Measurements from ENCODE around the gene NOTCH4.
A peak's percentile ranks its signal among the peaks of the same experiment; 100 is the strongest.

The NOTCH4 gene

DNA sequence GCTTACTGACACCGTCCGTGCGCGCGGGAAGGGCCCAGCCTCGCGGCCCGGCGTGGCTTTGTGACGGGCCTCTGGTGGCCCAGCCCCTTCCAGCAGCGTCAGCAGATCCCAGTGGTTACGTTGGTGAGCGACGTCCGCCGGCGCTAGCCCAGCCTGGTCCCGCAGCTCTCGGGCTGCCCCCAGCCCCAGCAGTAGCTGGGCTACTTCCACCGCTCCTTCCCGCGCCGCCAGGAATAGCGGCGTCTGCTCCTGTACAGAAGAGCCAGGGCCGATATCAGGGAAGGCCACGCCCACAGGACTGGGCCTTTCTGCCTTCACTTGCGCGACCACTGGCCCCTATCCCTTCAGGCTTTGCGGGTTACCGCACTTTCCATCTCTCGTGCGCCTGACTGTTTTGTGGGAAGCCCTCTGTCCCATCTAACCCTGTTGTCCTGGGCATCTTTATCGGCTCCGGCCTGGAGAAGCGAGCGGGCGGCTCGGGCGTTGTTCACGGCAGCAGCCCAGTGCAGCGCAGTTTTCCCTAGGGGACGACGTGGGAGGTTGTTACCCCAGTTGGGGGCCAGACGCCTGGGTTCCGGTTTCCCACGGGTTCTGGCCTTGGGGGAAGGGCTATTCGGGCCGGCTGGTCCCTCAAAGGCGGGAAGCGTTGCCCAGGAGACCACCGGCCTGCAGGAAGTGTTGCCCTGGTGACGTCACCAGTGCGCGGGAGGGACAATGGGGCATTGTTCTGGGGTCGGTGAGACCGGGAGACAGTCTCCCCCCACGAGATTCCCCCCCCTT is 27.8 kb downstream of the NOTCH4 start (continued):
- TF ChIP-seq, protein P1, sequence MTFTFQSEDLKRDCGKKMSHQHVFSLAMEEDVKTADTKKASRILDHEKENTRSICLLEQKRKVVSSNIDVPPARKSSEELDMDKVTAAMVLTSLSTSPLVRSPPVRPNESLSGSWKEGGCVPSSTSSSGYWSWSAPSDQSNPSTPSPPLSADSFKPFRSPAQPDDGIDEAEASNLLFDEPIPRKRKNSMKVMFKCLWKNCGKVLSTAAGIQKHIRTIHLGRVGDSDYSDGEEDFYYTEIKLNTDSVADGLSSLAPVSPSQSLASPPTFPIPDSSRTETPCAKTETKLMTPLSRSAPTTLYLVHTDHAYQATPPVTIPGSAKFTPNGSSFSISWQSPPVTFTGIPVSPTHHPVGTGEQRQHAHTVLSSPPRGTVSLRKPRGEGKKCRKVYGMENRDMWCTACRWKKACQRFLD (tag by site-specific recombination; IDR thresholded peaks at IDR 0.05), result no peak
- peak; percentile 43; the same call in 1 of the 2 replicates for TF ChIP-seq ZSCAN30 (tag by site-specific recombination; IDR thresholded peaks at IDR 0.05)
- no peak for TF ChIP-seq ZNF837 (tag by site-specific recombination; IDR thresholded peaks at IDR 0.05)
- TF ChIP-seq ZNF221 (tag by site-specific recombination; IDR thresholded peaks at IDR 0.05; ENCODE audit: borderline replicate concordance), result no peak
- no peak for TF ChIP-seq GLI2 (tag by site-specific recombination; IDR thresholded peaks at IDR 0.05; ENCODE audit: borderline replicate concordance, low read depth)
- TF ChIP-seq, protein P2, sequence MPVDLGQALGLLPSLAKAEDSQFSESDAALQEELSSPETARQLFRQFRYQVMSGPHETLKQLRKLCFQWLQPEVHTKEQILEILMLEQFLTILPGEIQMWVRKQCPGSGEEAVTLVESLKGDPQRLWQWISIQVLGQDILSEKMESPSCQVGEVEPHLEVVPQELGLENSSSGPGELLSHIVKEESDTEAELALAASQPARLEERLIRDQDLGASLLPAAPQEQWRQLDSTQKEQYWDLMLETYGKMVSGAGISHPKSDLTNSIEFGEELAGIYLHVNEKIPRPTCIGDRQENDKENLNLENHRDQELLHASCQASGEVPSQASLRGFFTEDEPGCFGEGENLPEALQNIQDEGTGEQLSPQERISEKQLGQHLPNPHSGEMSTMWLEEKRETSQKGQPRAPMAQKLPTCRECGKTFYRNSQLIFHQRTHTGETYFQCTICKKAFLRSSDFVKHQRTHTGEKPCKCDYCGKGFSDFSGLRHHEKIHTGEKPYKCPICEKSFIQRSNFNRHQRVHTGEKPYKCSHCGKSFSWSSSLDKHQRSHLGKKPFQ (tag by site-specific recombination; IDR thresholded peaks at IDR 0.05), result 0 out of 2 replicates have a peak, but pooled peaks have one; percentile 21
- TF ChIP-seq GLIS2 (tag by site-specific recombination; IDR thresholded peaks at IDR 0.05), result peak; percentile 94
- TF ChIP-seq HOXA7 (CRISPR knock-in tag; IDR thresholded peaks at IDR 0.05; ENCODE audit: borderline replicate concordance), result no peak
- no peak for TF ChIP-seq SCRT2 (tag by site-specific recombination; IDR thresholded peaks at IDR 0.05)
- no peak for TF ChIP-seq ZNF350 (tag by site-specific recombination; IDR thresholded peaks at IDR 0.05)
- no peak for TF ChIP-seq ZNF791 (tag by site-specific recombination; IDR thresholded peaks at IDR 0.05)
- TF ChIP-seq, protein P3, sequence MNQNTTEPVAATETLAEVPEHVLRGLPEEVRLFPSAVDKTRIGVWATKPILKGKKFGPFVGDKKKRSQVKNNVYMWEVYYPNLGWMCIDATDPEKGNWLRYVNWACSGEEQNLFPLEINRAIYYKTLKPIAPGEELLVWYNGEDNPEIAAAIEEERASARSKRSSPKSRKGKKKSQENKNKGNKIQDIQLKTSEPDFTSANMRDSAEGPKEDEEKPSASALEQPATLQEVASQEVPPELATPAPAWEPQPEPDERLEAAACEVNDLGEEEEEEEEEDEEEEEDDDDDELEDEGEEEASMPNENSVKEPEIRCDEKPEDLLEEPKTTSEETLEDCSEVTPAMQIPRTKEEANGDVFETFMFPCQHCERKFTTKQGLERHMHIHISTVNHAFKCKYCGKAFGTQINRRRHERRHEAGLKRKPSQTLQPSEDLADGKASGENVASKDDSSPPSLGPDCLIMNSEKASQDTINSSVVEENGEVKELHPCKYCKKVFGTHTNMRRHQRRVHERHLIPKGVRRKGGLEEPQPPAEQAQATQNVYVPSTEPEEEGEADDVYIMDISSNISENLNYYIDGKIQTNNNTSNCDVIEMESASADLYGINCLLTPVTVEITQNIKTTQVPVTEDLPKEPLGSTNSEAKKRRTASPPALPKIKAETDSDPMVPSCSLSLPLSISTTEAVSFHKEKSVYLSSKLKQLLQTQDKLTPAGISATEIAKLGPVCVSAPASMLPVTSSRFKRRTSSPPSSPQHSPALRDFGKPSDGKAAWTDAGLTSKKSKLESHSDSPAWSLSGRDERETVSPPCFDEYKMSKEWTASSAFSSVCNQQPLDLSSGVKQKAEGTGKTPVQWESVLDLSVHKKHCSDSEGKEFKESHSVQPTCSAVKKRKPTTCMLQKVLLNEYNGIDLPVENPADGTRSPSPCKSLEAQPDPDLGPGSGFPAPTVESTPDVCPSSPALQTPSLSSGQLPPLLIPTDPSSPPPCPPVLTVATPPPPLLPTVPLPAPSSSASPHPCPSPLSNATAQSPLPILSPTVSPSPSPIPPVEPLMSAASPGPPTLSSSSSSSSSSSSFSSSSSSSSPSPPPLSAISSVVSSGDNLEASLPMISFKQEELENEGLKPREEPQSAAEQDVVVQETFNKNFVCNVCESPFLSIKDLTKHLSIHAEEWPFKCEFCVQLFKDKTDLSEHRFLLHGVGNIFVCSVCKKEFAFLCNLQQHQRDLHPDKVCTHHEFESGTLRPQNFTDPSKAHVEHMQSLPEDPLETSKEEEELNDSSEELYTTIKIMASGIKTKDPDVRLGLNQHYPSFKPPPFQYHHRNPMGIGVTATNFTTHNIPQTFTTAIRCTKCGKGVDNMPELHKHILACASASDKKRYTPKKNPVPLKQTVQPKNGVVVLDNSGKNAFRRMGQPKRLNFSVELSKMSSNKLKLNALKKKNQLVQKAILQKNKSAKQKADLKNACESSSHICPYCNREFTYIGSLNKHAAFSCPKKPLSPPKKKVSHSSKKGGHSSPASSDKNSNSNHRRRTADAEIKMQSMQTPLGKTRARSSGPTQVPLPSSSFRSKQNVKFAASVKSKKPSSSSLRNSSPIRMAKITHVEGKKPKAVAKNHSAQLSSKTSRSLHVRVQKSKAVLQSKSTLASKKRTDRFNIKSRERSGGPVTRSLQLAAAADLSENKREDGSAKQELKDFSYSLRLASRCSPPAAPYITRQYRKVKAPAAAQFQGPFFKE (tag by site-specific recombination; IDR thresholded peaks at IDR 0.05; ENCODE audit: borderline replicate concordance), result no peak
- TF ChIP-seq, protein P4, sequence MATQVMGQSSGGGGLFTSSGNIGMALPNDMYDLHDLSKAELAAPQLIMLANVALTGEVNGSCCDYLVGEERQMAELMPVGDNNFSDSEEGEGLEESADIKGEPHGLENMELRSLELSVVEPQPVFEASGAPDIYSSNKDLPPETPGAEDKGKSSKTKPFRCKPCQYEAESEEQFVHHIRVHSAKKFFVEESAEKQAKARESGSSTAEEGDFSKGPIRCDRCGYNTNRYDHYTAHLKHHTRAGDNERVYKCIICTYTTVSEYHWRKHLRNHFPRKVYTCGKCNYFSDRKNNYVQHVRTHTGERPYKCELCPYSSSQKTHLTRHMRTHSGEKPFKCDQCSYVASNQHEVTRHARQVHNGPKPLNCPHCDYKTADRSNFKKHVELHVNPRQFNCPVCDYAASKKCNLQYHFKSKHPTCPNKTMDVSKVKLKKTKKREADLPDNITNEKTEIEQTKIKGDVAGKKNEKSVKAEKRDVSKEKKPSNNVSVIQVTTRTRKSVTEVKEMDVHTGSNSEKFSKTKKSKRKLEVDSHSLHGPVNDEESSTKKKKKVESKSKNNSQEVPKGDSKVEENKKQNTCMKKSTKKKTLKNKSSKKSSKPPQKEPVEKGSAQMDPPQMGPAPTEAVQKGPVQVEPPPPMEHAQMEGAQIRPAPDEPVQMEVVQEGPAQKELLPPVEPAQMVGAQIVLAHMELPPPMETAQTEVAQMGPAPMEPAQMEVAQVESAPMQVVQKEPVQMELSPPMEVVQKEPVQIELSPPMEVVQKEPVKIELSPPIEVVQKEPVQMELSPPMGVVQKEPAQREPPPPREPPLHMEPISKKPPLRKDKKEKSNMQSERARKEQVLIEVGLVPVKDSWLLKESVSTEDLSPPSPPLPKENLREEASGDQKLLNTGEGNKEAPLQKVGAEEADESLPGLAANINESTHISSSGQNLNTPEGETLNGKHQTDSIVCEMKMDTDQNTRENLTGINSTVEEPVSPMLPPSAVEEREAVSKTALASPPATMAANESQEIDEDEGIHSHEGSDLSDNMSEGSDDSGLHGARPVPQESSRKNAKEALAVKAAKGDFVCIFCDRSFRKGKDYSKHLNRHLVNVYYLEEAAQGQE (tag by site-specific recombination; IDR thresholded peaks at IDR 0.05), result peak; percentile 33
- TF ChIP-seq ZFP37 (tag by site-specific recombination; IDR thresholded peaks at IDR 0.05), result peak; percentile 85
- TF ChIP-seq ZNF677 (tag by site-specific recombination; IDR thresholded peaks at IDR 0.05), result no peak
- TF ChIP-seq ZNF121 (tag by site-specific recombination; IDR thresholded peaks at IDR 0.05), result peak; percentile 10; the same call in 1 of the 2 replicates
- peak; percentile 63; the same call in 1 of the 2 replicates for TF ChIP-seq EGR2 (tag by site-specific recombination; IDR thresholded peaks at IDR 0.05; ENCODE audit: low read depth)
- no peak for TF ChIP-seq MZF1 (tag by site-specific recombination; IDR thresholded peaks at IDR 0.05; ENCODE audit: borderline replicate concordance)
- TF ChIP-seq ZNF626 (tag by site-specific recombination; IDR thresholded peaks at IDR 0.05), result no peak
- no peak for TF ChIP-seq ZNF555 (tag by site-specific recombination; conservative IDR thresholded peaks at IDR 0.05)
- no peak; the same call in none of the 2 replicates for TF ChIP-seq ZNF561 (tag by site-specific recombination; IDR thresholded peaks at IDR 0.05; ENCODE audit: borderline replicate concordance)
- TF ChIP-seq REPIN1 (tag by site-specific recombination; IDR thresholded peaks at IDR 0.05; ENCODE audit: low read depth), result peak; percentile 82
- TF ChIP-seq ZNF311 (tag by site-specific recombination; IDR thresholded peaks at IDR 0.05; ENCODE audit: borderline replicate concordance), result no peak
- TF ChIP-seq ZNF658 (tag by site-specific recombination; IDR thresholded peaks at IDR 0.05), result no peak
- TF ChIP-seq ZNF701 (tag by site-specific recombination; IDR thresholded peaks at IDR 0.05), result no peak
- TF ChIP-seq, protein P5, sequence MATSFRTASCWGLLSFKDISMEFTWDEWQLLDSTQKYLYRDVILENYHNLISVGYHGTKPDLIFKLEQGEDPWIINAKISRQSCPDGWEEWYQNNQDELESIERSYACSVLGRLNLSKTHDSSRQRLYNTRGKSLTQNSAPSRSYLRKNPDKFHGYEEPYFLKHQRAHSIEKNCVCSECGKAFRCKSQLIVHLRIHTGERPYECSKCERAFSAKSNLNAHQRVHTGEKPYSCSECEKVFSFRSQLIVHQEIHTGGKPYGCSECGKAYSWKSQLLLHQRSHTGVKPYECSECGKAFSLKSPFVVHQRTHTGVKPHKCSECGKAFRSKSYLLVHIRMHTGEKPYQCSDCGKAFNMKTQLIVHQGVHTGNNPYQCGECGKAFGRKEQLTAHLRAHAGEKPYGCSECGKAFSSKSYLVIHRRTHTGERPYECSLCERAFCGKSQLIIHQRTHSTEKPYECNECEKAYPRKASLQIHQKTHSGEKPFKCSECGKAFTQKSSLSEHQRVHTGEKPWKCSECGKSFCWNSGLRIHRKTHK (tag by site-specific recombination; IDR thresholded peaks at IDR 0.05), result no peak

Measured in HEK293 (cell line).